OCI-LY1 (cell line): ENCODE results near the gene CIB1.
"Not testable (repeated sequence)": the region's sequence is repeated elsewhere in the genome, so short reads cannot be mapped to it uniquely, and the experiment has no call there.

Experiments
- H2AFZ ChIP-seq: fragments of 200-600 bp; sonication (generic), shearing (Covaris generic); 2 replicates; pipeline ENCODE4 v1.6.0; 2014; ENCODE audit warnings: antibody characterized with exemption, mild to moderate bottlenecking, low read length
- H3F3A ChIP-seq: fragments of 200-600 bp; sonication (generic), shearing (Covaris generic); 2 replicates; pipeline ENCODE4 v1.6.0; 2014; ENCODE audit warnings: mild to moderate bottlenecking, antibody characterized with exemption, low read length, moderate library complexity; ENCODE audit not compliant: insufficient read depth
- H3K27ac ChIP-seq: fragments of 200-600 bp; sonication (generic); 2 replicates; pipeline ENCODE4 v1.5.1; 2014; ENCODE audit warnings: low read length, mixed run types, mild to moderate bottlenecking, low read depth; ENCODE audit not compliant: poor library complexity, severe bottlenecking
- H3K27me3 ChIP-seq: fragments of 200-600 bp; sonication (generic); 2 replicates; pipeline ENCODE4 v1.6.0; 2014; ENCODE audit warnings: antibody characterized with exemption, mild to moderate bottlenecking, low read length, moderate library complexity; ENCODE audit not compliant: insufficient read depth
- H3K36me3 ChIP-seq: fragments of 200-600 bp; sonication (generic); 2 replicates; pipeline ENCODE4 v1.6.1; 2014; ENCODE audit warnings: mild to moderate bottlenecking, antibody characterized with exemption, low read length, moderate library complexity, mixed read lengths; ENCODE audit not compliant: insufficient read depth
- H3K4me1 ChIP-seq: fragments of 200-600 bp; sonication (generic); 2 replicates; pipeline ENCODE4 v1.5.1; 2014; ENCODE audit warnings: mild to moderate bottlenecking, low read length, moderate library complexity; ENCODE audit not compliant: insufficient read depth, severe bottlenecking
- H3K4me2 ChIP-seq: fragments of 200-600 bp; sonication (generic), shearing (Covaris generic); 2 replicates; pipeline ENCODE4 v1.6.1; 2014; ENCODE audit warnings: low read length
- H3K4me3 ChIP-seq: fragments of 200-600 bp; sonication (generic); 2 replicates; pipeline ENCODE4 v1.5.1; 2014; ENCODE audit warnings: low read length, low read depth, mild to moderate bottlenecking, mixed read lengths; ENCODE audit not compliant: poor library complexity, severe bottlenecking
- H3K79me2 ChIP-seq: fragments of 200-600 bp; shearing (Covaris generic); 2 replicates; pipeline ENCODE4 v1.6.1; 2016; ENCODE audit warnings: mixed run types, low read length, mixed read lengths; ENCODE audit not compliant: insufficient read depth
- H3K9ac ChIP-seq: fragments of 200-600 bp; sonication (generic), shearing (Covaris generic); 2 replicates; pipeline ENCODE4 v1.6.1; 2014; ENCODE audit warnings: mild to moderate bottlenecking, low read length, mixed read lengths
- H3K9me2 ChIP-seq: fragments of 200-600 bp; sonication (generic), shearing (Covaris generic); 2 replicates; pipeline ENCODE4 v1.6.1; 2014; ENCODE audit warnings: low read depth, mild to moderate bottlenecking, low read length, mixed read lengths
- H3K9me3 ChIP-seq: fragments of 200-600 bp; shearing (Covaris generic); 2 replicates; pipeline ENCODE4 v1.6.1; 2014; ENCODE audit warnings: low read length, mixed read lengths
- H4K20me1 ChIP-seq: fragments of 200-600 bp; sonication (generic), shearing (Covaris generic); 2 replicates; pipeline ENCODE4 v1.6.0; 2016; ENCODE audit warnings: mild to moderate bottlenecking, low read length; ENCODE audit not compliant: insufficient read depth
- EZH2 ChIP-seq: fragments of 200-600 bp; sonication (generic), shearing (Covaris generic); IDR thresholded peaks from 2 replicates; pipeline ENCODE4 v1.8.0; 2017; ENCODE audit warnings: borderline replicate concordance, mixed run types, mild to moderate bottlenecking, antibody characterized with exemption, low read length, moderate library complexity, mixed read lengths
- TF ChIP-seq, protein P1 (sequence below): fragments of 200-600 bp; sonication (generic), shearing (Covaris generic); IDR thresholded peaks from 2 replicates; pipeline ENCODE4 v1.5.1; 2017; ENCODE audit warnings: mild to moderate bottlenecking, antibody characterized with exemption, low read length, moderate library complexity, mixed read lengths

Gene CIB1

DNA sequence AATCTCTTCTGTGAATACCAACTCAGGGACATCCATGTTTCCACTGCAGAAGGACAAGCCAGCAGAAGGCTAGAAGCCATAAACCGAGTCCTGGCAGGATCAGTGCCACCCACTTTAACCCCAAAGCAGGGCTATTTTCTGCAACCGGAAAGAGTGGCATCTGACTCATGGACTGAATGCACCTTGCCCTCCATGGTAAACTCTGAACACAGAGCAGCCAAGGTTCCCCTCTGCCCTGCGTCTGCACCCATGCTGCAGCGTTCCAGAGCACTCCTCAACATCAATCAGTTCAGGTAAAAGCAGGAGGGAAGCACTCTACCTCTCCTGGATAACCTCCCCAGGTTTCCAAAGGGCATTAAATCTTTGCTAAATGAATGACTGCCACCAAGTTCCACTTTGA, 30.9 kb upstream of the CIB1 start:
- H4K20me1 ChIP-seq: no peaks in the 10 kb centered on the region
- no peak overlapping the region for H2AFZ ChIP-seq
- no peaks in the 10 kb centered on the region for H3K27me3 ChIP-seq
- no peaks in the 10 kb centered on the region for H3K9me2 ChIP-seq
- peak overlapping the region; percentile 86 for H3K9ac ChIP-seq
- peak overlapping the region; percentile 90 for H3K4me3 ChIP-seq
- H3K79me2 ChIP-seq: peaks cover 32% of the 10 kb centered on the region
- no peaks in the 10 kb centered on the region for H3K9me3 ChIP-seq
- no peaks in the 10 kb centered on the region for H3F3A ChIP-seq
- H3K4me2 ChIP-seq: peak overlapping the region; percentile 81
- H3K27ac ChIP-seq: peak overlapping the region; percentile 65
- TF ChIP-seq EZH2: no peak
- TF ChIP-seq, protein P1, sequence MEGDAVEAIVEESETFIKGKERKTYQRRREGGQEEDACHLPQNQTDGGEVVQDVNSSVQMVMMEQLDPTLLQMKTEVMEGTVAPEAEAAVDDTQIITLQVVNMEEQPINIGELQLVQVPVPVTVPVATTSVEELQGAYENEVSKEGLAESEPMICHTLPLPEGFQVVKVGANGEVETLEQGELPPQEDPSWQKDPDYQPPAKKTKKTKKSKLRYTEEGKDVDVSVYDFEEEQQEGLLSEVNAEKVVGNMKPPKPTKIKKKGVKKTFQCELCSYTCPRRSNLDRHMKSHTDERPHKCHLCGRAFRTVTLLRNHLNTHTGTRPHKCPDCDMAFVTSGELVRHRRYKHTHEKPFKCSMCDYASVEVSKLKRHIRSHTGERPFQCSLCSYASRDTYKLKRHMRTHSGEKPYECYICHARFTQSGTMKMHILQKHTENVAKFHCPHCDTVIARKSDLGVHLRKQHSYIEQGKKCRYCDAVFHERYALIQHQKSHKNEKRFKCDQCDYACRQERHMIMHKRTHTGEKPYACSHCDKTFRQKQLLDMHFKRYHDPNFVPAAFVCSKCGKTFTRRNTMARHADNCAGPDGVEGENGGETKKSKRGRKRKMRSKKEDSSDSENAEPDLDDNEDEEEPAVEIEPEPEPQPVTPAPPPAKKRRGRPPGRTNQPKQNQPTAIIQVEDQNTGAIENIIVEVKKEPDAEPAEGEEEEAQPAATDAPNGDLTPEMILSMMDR: no peak
- peaks cover 39% of the 10 kb centered on the region for H3K4me1 ChIP-seq
- H3K36me3 ChIP-seq: peaks cover 20% of the 10 kb centered on the region

DNA sequence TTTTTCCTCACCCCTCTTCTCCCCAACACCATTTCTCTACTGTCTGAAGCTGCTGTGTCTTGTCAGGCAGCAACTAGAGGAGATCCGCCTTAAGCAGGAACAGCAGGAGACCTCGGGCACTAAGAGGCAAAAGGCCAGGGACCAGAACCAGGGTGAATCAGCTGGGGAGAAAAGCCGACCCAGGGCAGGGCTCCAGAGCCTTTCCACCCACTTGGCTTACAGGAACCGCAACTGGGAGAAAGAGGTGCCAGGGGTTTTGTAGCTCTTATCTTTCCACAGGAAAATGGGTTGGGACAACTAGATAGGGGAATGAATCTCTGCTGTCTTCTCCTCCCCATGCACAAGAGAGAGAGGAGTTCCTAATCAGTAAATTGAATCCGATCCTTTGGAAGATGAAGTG, 28.7 kb upstream of the CIB1 start:
- H3K79me2 ChIP-seq: peaks cover 16% of the 10 kb centered on the region
- H3K4me3 ChIP-seq: no peak overlapping the region
- no peak overlapping the region for H2AFZ ChIP-seq
- H3K9me2 ChIP-seq: no peaks in the 10 kb centered on the region
- H4K20me1 ChIP-seq: no peaks in the 10 kb centered on the region
- H3K4me1 ChIP-seq: peaks cover 28% of the 10 kb centered on the region
- H3F3A ChIP-seq: no peaks in the 10 kb centered on the region
- no peak overlapping the region for H3K27ac ChIP-seq
- H3K9ac ChIP-seq: no peak overlapping the region
- TF ChIP-seq EZH2: no peak
- TF ChIP-seq, protein P1: no peak
- H3K36me3 ChIP-seq: peaks cover 5% of the 10 kb centered on the region
- no peaks in the 10 kb centered on the region for H3K27me3 ChIP-seq
- H3K4me2 ChIP-seq: no peak overlapping the region
- H3K9me3 ChIP-seq: no peaks in the 10 kb centered on the region

DNA sequence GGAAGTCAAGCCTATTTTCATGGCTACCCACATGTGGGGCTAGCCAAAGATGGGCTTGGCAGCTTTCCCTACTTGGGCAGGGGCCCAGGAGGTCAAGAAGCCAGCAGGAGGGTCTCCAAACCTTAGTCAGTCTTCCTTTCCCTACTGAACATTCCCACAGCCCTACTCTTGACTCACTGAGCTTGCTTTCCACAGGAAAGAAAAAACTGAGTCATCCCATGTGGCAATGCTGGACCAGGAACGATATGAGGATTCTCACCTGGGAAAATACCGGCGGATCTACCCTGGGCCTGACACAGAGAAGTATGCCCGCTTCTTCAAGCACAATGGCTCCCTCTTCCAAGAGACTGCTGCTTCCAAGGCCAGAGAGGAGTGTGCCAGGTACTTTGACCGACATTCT, 28.1 kb upstream of the CIB1 start:
- Histone ChIP-seq H3F3A (no peaks in the 10 kb centered on the region), H2AFZ (no peak overlapping the region), H3K9ac (no peak overlapping the region), H3K36me3 (no peaks in the 10 kb centered on the region; the same call in none of the 2 replicates), H3K9me2 (no peaks in the 10 kb centered on the region), H3K4me1 (peaks cover 22% of the 10 kb centered on the region), H3K27me3 (no peaks in the 10 kb centered on the region), H3K4me2 (no peak overlapping the region), H4K20me1 (no peaks in the 10 kb centered on the region), H3K79me2 (peaks cover 10% of the 10 kb centered on the region), H3K9me3 (no peaks in the 10 kb centered on the region), H3K27ac (no peak overlapping the region), H3K4me3 (no peak overlapping the region)
- no peak for TF ChIP-seq EZH2
- TF ChIP-seq, protein P1: no peak

DNA sequence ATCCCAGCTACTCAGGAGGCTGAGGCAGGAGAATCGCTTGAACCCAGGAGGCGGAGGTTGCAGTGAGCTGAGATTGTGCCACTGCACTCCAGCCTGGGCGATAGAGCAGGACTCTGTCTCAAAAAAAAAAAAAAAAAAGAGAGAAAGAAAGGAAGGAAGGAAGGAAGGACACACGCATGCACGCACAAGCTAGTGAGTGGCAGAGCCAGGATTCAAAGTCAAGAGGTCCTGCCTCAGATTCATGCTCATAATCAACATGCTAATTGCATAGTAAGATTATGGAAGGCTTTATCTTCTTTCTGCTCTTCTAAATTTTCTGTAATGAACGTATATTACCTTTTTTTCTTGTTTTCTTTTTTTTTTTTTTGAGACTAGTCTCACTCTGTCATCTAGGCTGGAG, 27.0 kb upstream of the CIB1 start:
- not testable (repeated sequence) for H3K4me2 ChIP-seq, H3K9me3 ChIP-seq, H2AFZ ChIP-seq, H3K36me3 ChIP-seq, H3K27me3 ChIP-seq, H3K4me3 ChIP-seq, H3K79me2 ChIP-seq, H4K20me1 ChIP-seq, H3K27ac ChIP-seq, H3K9ac ChIP-seq, H3F3A ChIP-seq, H3K9me2 ChIP-seq
- H3K4me1 ChIP-seq: peaks cover 17% of the 10 kb centered on the region
